ENCODE data around the gene KDM4F.

KDM4F gene

GRCh38 chr11:95091663-95092180, 42.5 kb downstream of the KDM4F start:
- DNase-seq (ENCODE audit: low spot score): no peak

GRCh38 chr11:95092549-95093324, 43.5 kb downstream of the KDM4F start:
- DNase-seq (ENCODE audit: low spot score): peak; percentile 25

- no peak for DNase-seq (ENCODE audit: low spot score)
These were observed 44.3 kb downstream of the KDM4F start for GRCh38 chr11:95093548-95093947.

- DNase-seq (ENCODE audit: low spot score): peak; percentile 28
These were observed 46.8 kb downstream of the KDM4F start for GRCh38 chr11:95095858-95096587.

GRCh38 chr11:95097209-95097608, 48.0 kb downstream of the KDM4F start:
- DNase-seq (ENCODE audit: low spot score): no peak

- no peak for DNase-seq (ENCODE audit: low spot score)
These were observed 49.6 kb downstream of the KDM4F start for GRCh38 chr11:95098826-95099225.

GRCh38 chr11:95100191-95100648, 51.0 kb downstream of the KDM4F start:
- no peak for DNase-seq (ENCODE audit: low spot score)
